Lung (tissue), 12 donors: ENCODE measurements around the gene FMNL3. TPM values are rescaled to one million over a fixed set of nuclear protein-coding genes. Genes with fewer than 3 reads are reported as not detected.

Experiments used
- ATAC-seq: fragments of 200-7000 bp; cut with Tn5 transposase; one replicate; pipeline ENCODE4 v1.9.1; 2020; ENCODE audit warnings: moderate number of reproducible peaks; ENCODE audit not compliant: insufficient read depth, low FRiP score
- DNase-seq, 3 donors: peaks; one replicate each; pipeline ENCODE4 v3.0.0-alpha.2; 2013 to 2017
- H3K27ac ChIP-seq, 2 donors: one replicate each; pipeline ENCODE4 v1.5.1; 2013; ENCODE audit warnings: mild to moderate bottlenecking in 2 of 2, moderate library complexity in 2 of 2, control low read depth in 1 of 2, inconsistent platforms in 1 of 2, low read depth in 1 of 2, low read length in 1 of 2
- H3K27me3 ChIP-seq, 3 donors: one replicate each; pipeline ENCODE4 v1.5.1; 2013; ENCODE audit warnings: low read length in 2 of 3; ENCODE audit not compliant: control insufficient read depth in 3 of 3, insufficient read depth in 3 of 3
- H3K36me3 ChIP-seq, 4 donors: one replicate each; pipeline ENCODE4 v1.5.1; 2013; ENCODE audit warnings: low read length in 4 of 4, mild to moderate bottlenecking in 1 of 4, moderate library complexity in 1 of 4; ENCODE audit not compliant: control insufficient read depth in 4 of 4, insufficient read depth in 4 of 4
- H3K4me1 ChIP-seq, 5 donors: one replicate each; pipeline ENCODE4 v1.5.1; 2013; ENCODE audit warnings: low read length in 5 of 5, mild to moderate bottlenecking in 2 of 5, moderate library complexity in 1 of 5; ENCODE audit not compliant: control insufficient read depth in 5 of 5, insufficient read depth in 5 of 5
- H3K4me3 ChIP-seq: one replicate; pipeline ENCODE4 v1.5.1; 2013; ENCODE audit warnings: mild to moderate bottlenecking, control low read depth, moderate library complexity
- H3K9ac ChIP-seq, 2 donors: one replicate each; pipeline ENCODE4 v1.5.1; 2013; ENCODE audit warnings: low read length in 2 of 2, control low read depth in 1 of 2; ENCODE audit not compliant: insufficient read depth in 1 of 2
- H3K9me3 ChIP-seq, 4 donors: one replicate each; pipeline ENCODE4 v1.5.1; 2013; ENCODE audit warnings: low read length in 3 of 4, mild to moderate bottlenecking in 1 of 4, moderate library complexity in 1 of 4; ENCODE audit not compliant: control insufficient read depth in 4 of 4, insufficient read depth in 3 of 4
- WGBS, 2 donors: extraction: QIAGEN DNeasy Blood & Tissue Kit; methylation state at CpG; one replicate each; pipeline ENCODE4 v1.1.7; 2013; 5-methylcytosine and 5-hydroxymethylcytosine counted together
- polyA plus RNA-seq, 2 donors: library from polyadenylated mRNA; stranded (reverse); fragments of 200-250 nt; gene quantifications; one replicate each; pipeline ENCODE4 v1.2.1, GENCODE V29; 2013
- total RNA-seq, 2 donors: library from RNA; depleted of rRNA in 1 of 2; stranded (reverse); fragments of >200 nt in 1 of 2; gene quantifications; one replicate each; pipeline ENCODE4 v1.2.1, GENCODE V29; 2014 to 2021
- TF ChIP-seq, protein P1 (sequence below): IDR thresholded peaks from 2 replicates; pipeline ENCODE4 v1.5.1; 2012; ENCODE audit warnings: mild to moderate bottlenecking; ENCODE audit errors: control extremely low read depth, extremely low read depth
- donor health status: control.
- donor health status: control.
- donor health status: Bipolar disorder and iron deficiency.
- donor health status: healthy.
- donor health status: DM: yes; HTN: yes; CAD: no.

The FMNL3 gene
- total and polyA plus RNA-seq, 4 donors = 11.5 to 51.2 (median 22.4) TPM

- Histone ChIP-seq H3K27ac (peak overlapping the region; percentile 61 to 92), H3K9ac (peak overlapping the region; percentile 49 to 74), H3K9me3 (no peaks in the 10 kb centered on the region), H3K4me1 (peaks cover 4 to 40% (median 13%) of the 10 kb centered on the region in 5 donors), H3K4me3 (peak overlapping the region; percentile 78), H3K27me3 (no peaks in the 10 kb centered on the region), H3K36me3 (no peaks in the 10 kb centered on the region)
- peak in 2 of 3 donors; percentile 31 to 48 for DNase-seq
- TF ChIP-seq, protein P1, sequence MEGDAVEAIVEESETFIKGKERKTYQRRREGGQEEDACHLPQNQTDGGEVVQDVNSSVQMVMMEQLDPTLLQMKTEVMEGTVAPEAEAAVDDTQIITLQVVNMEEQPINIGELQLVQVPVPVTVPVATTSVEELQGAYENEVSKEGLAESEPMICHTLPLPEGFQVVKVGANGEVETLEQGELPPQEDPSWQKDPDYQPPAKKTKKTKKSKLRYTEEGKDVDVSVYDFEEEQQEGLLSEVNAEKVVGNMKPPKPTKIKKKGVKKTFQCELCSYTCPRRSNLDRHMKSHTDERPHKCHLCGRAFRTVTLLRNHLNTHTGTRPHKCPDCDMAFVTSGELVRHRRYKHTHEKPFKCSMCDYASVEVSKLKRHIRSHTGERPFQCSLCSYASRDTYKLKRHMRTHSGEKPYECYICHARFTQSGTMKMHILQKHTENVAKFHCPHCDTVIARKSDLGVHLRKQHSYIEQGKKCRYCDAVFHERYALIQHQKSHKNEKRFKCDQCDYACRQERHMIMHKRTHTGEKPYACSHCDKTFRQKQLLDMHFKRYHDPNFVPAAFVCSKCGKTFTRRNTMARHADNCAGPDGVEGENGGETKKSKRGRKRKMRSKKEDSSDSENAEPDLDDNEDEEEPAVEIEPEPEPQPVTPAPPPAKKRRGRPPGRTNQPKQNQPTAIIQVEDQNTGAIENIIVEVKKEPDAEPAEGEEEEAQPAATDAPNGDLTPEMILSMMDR = no peak
- no peak for ATAC-seq
- WGBS, 2 donors = 21 to 28% methylated on average over 10 of the region's 10 CpGs
Measured at GRCh38 chr12:49705479-49706134, 1.6 kb downstream of the FMNL3 start.

DNA sequence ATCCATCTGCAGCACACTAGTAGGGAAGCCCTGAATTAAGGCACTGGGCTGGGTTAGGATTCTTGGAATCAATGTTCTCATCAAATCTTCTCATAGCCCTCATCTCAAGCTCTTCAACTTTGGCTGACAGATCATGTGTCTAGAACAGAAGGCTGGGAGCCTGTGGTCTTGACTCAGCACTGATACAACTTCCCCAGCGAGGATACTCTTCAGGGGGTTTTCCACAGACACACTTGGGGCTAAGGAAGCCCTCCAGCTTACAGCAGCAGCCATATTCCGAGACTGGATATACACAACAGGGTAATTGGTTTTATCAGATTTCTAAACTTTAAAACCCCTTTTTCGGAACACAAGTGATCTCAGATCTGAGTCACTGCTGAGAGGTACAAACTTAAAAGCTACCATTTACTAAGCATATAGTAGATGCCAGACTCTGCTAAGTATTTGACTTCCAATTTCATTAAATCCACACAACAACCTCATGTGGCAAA is 3.5 kb downstream of the FMNL3 start:
- DNase-seq = no peak
- Histone ChIP-seq H3K27ac (peak overlapping the region in 1 of 2 donors; percentile 64), H3K9me3 (no peaks in the 10 kb centered on the region), H3K36me3 (no peaks in the 10 kb centered on the region), H3K9ac (peak overlapping the region in 1 of 2 donors; percentile 11), H3K4me1 (peaks cover 9 to 50% (median 16%) of the 10 kb centered on the region in 5 donors), H3K4me3 (no peak overlapping the region), H3K27me3 (no peaks in the 10 kb centered on the region)
- TF ChIP-seq, protein P1 = no peak
- WGBS, 2 donors = 38 to 58% methylated on average over 3 of the region's 3 CpGs
- no peak for ATAC-seq

DNA sequence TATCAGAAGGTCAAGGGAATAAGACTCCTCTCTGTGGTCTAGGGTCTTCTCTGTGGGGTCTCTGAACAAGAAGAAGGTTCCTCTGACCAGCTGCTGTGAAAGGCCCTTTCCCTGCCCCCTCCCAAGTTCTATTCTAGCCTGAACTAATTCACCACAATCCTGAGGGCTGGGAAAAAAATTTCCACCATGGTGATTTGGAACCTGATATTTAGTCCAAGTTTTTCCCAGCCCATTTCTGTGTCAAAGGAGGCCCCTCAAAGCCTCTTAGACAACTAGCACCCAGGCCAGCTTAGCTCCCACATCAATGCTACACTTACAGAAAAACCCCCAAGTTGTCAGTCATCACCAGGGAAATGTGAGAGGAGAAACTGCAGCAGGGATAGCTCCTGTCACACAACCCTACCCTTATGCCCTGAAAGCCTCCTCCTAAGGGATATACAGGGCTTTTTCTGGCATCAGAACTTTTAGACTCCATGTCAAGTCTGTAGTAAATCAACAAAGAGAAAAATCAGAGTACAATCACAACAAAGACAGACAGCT is 4.5 kb downstream of the FMNL3 start:
- TF ChIP-seq, protein P1 = no peak
- H3K9ac ChIP-seq = peak overlapping the region in 1 of 2 donors; percentile 4
- H3K4me3 ChIP-seq = no peak overlapping the region
- H3K27me3 ChIP-seq = no peaks in the 10 kb centered on the region
- peaks cover 10 to 55% (median 19%) of the 10 kb centered on the region in 5 donors for H3K4me1 ChIP-seq
- no peaks in the 10 kb centered on the region for H3K36me3 ChIP-seq
- ATAC-seq (no peak), DNase-seq (no peak)
- no peaks in the 10 kb centered on the region for H3K9me3 ChIP-seq
- H3K27ac ChIP-seq = peak overlapping the region in 1 of 2 donors; percentile 52
